Measurements from ENCODE around the gene NELL1.

Gene NELL1

DNA sequence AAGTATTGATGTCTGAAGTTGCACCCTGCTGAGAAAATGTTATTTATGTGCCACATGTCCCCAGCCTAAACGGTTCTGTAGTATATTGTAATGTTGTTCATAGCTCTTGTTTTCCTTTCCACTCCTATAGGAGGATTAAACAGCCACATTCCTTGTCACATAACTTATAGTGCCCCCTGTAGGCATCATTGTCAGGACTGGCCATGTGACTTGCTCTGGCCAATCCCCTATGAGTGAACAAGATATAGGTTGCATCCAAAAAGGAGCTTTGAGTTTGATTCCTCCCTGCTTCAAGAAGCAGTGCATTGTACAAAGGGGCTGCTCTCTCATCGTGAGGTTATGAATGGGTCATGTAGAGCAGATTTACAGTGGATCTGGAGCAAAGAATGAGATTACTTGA, 805.9 kb downstream of the NELL1 start:
- TF ChIP-seq, protein P1, sequence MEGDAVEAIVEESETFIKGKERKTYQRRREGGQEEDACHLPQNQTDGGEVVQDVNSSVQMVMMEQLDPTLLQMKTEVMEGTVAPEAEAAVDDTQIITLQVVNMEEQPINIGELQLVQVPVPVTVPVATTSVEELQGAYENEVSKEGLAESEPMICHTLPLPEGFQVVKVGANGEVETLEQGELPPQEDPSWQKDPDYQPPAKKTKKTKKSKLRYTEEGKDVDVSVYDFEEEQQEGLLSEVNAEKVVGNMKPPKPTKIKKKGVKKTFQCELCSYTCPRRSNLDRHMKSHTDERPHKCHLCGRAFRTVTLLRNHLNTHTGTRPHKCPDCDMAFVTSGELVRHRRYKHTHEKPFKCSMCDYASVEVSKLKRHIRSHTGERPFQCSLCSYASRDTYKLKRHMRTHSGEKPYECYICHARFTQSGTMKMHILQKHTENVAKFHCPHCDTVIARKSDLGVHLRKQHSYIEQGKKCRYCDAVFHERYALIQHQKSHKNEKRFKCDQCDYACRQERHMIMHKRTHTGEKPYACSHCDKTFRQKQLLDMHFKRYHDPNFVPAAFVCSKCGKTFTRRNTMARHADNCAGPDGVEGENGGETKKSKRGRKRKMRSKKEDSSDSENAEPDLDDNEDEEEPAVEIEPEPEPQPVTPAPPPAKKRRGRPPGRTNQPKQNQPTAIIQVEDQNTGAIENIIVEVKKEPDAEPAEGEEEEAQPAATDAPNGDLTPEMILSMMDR (IDR thresholded peaks at IDR 0.05; ENCODE audit: insufficient read depth, missing control alignments), result no peak
- DNase-seq (ENCODE audit: insufficient read length, low spot score), result no peak

DNA sequence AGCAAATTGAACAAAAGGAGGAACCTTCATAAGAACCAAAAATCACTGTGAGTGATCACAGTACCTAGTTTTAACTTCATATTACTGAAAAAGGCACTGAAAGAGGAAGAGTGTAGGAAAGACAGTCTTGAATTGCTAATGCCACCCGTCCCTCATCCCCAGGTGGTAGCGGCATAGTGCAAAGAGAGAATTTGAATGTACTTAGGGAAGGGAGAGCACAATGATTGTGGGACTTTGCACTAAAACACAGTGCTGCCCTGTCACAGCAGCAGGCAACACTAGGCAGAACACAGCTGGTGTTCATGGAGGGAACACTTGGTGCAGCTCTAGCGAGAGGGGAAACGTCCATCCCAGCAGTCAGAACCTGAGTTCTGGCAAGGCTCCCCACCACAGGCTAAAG, 807.2 kb downstream of the NELL1 start:
- FAIRE-seq (no peak), DNase-seq (ENCODE audit: insufficient read length, low spot score) (no peak)
- TF ChIP-seq, protein P1 (IDR thresholded peaks at IDR 0.05; ENCODE audit: insufficient read depth, missing control alignments), result no peak

More for the DNA sequence above, 805.9 kb downstream of the NELL1 start:
- no peak for FAIRE-seq

DNA sequence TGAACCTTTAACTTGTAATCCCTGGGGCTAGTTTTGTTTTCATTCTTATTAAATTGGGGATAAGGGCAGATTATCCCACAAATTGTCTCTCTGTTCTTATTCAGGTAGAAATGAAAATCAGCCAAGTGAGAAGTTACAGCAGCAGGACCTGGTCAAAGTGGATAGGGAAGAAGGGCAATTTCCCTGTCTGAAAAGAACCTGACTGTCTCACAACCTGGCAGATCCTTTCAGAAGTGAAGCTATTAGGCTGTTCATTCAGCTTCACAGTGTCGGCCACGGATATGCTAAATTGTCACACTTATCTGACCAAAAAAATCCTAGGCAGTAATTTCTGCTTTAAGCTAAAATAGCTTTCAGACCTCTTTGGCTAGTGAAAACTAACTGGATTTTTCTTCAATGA, 810.9 kb downstream of the NELL1 start:
- no peak for FAIRE-seq
- DNase-seq (ENCODE audit: insufficient read length, low spot score), result no peak
- TF ChIP-seq, protein P1 (IDR thresholded peaks at IDR 0.05; ENCODE audit: insufficient read depth, missing control alignments), result no peak

DNA sequence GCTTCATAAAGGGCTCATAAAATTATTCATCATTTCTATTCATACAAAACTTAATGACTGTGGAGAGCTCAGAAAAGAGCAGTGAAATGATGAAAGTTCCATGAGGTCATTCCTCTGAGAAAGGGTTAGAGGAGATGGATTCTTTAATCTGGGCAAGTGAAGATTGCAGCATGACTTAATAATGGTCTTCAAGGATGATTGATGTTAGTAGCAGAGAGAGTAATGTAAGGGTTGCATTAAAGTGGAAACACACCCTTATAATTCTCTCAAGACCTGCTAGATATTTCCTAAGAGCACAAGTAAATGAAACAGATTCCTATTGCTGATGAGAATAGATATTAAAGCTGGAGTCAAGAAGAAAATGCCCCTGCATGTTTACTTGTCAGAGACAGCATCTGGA, 811.9 kb downstream of the NELL1 start:
- no peak for DNase-seq (ENCODE audit: insufficient read length, low spot score)
- no peak for FAIRE-seq
- TF ChIP-seq, protein P1 (IDR thresholded peaks at IDR 0.05; ENCODE audit: insufficient read depth, missing control alignments), result no peak

DNA sequence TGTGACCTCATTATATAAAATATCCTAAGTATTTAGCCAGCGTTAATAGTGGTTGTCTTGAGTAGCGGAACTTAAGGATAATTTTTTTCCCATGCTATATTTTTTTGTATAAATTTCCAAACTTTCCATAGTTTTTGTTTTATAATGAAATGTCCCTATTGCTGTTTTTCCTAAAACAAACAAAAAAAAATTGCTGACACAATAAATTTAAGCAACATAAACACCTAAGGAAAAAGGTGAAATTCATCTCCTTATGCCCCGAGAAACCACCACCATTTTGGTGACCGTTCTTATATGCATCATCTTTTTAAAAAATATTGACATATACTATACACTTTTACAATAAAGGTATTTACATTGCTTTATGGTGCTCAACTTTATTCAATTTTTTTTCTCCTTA, 814.7 kb downstream of the NELL1 start:
- TF ChIP-seq, protein P1 (IDR thresholded peaks at IDR 0.05; ENCODE audit: insufficient read depth, missing control alignments), result no peak

DNA sequence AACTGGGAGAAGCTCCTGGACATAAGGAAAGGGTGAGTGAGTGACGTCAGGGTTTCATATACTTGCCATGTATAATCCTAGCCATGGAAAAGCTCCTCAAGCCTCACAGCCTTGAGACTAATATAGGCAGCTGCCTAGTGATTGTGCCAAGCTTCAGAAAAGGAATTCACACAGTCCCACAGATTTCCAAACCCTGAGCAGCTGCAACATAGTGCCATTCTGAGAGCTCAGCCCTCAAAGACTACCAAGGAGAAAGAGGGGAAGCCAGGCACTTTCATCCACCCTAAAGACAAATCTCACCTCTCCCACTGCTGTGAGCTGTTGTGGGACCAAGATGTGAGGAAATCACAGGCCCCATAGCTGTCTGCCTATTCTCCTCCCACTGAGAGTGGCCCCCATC, 815.6 kb downstream of the NELL1 start:
- TF ChIP-seq, protein P1 (IDR thresholded peaks at IDR 0.05; ENCODE audit: insufficient read depth, missing control alignments), result no peak
- DNase-seq (ENCODE audit: insufficient read length, low spot score) (no peak), FAIRE-seq (no peak)

More for the DNA sequence above, 814.7 kb downstream of the NELL1 start:
- no peak for DNase-seq (ENCODE audit: insufficient read length, low spot score)
- FAIRE-seq, result no peak

DNA sequence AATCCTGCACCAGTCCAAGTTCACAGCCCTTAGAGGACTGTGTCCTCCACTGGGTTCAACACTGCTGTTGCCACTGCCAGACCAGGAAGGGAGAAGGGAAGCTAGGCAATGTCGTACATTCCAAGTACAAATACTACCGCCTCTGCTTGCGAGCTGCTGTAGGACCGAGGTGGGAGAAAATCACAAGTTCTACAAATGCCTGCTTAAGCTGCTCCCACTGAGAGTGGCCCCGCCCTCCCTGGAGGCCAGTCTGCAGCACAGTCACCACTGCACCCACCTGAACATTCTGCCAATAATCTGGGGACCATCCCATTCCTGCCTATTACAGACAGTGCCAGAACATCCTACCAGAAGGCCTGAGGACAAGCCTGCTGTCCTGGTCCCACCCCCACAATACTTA, 816.0 kb downstream of the NELL1 start:
- DNase-seq (ENCODE audit: insufficient read length, low spot score) (no peak), FAIRE-seq (no peak)

More for the DNA sequence above, 816.0 kb downstream of the NELL1 start:
- TF ChIP-seq, protein P1 (IDR thresholded peaks at IDR 0.05; ENCODE audit: insufficient read depth, missing control alignments), result no peak

All from D721Med (cell line).